ENCODE measurements around the gene EID3. TPM values are rescaled to one million over a fixed set of nuclear protein-coding genes. Genes with fewer than 3 reads are reported as not detected.

Gene EID3
- total and polyA plus RNA-seq, 9 of the 15 experiments (the other 6 are each of a cell fraction or from before 2014, with no cell fraction given), result 0.07 to 3.5 (median 0.42) TPM

DNA sequence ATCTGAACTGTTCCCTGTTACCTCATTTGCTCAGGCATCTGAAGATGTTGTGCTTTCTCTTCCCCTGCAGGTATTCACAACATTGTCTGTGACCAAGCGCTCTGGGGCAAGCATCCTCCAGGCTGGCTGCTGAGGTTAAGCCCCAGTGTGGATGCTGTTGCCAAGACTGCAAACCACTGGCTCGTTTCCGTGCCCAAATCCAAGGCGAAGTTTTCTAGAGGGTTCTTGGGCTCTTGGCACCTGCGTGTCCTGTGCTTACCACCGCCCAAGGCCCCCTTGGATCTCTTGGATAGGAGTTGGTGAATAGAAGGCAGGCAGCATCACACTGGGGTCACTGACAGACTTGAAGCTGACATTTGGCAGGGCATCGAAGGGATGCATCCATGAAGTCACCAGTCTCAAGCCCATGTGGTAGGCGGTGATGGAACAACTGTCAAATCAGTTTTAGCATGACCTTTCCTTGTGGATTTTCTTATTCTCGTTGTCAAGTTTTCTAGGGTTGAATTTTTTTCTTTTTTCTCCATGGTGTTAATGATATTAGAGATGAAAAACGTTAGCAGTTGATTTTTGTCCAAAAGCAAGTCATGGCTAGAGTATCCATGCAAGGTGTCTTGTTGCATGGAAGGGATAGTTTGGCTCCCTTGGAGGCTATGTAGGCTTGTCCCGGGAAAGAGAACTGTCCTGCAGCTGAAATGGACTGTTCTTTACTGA, 44.9 kb downstream of the EID3 start (continued):
- TF ChIP-seq, protein P1, sequence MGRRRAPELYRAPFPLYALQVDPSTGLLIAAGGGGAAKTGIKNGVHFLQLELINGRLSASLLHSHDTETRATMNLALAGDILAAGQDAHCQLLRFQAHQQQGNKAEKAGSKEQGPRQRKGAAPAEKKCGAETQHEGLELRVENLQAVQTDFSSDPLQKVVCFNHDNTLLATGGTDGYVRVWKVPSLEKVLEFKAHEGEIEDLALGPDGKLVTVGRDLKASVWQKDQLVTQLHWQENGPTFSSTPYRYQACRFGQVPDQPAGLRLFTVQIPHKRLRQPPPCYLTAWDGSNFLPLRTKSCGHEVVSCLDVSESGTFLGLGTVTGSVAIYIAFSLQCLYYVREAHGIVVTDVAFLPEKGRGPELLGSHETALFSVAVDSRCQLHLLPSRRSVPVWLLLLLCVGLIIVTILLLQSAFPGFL (CRISPR knock-in tag; IDR thresholded peaks at IDR 0.05), result no peak
- TF ChIP-seq ZNF592 (IDR thresholded peaks at IDR 0.05) (no peak), JUND (IDR thresholded peaks at IDR 0.05; ENCODE audit: borderline replicate concordance, low read depth, low read length) (no peak), JUND (tag; IDR thresholded peaks at IDR 0.05; ENCODE audit: borderline replicate concordance, low read depth, low read length) (no peak)
